ENCODE data around the gene ATP8B4. TPM values are rescaled to one million over a fixed set of nuclear protein-coding genes. Genes with fewer than 3 reads are reported as not detected.

ATP8B4 gene
- total RNA-seq, 1 donor from 2014 or later, result 9.8 TPM

DNA sequence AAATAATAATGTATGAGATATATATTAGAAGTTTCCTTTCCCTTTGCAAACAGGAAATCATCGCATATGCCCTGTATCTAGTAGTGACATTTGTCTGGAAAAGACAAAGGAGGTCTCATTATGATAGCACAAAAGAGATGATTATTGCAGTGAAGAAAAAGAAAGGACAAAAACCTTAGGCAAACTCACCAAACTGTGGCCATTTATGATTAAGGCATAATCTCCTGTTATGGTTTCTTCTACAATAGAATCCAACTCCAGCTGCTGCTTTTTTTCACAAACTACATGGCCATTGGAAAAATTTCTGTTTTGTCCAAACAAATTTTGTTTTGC, 218.2 kb downstream of the ATP8B4 start:
- H3K4me1 ChIP-seq, result peaks cover 47% of the 10 kb centered on the region
- TF ChIP-seq, protein P1, sequence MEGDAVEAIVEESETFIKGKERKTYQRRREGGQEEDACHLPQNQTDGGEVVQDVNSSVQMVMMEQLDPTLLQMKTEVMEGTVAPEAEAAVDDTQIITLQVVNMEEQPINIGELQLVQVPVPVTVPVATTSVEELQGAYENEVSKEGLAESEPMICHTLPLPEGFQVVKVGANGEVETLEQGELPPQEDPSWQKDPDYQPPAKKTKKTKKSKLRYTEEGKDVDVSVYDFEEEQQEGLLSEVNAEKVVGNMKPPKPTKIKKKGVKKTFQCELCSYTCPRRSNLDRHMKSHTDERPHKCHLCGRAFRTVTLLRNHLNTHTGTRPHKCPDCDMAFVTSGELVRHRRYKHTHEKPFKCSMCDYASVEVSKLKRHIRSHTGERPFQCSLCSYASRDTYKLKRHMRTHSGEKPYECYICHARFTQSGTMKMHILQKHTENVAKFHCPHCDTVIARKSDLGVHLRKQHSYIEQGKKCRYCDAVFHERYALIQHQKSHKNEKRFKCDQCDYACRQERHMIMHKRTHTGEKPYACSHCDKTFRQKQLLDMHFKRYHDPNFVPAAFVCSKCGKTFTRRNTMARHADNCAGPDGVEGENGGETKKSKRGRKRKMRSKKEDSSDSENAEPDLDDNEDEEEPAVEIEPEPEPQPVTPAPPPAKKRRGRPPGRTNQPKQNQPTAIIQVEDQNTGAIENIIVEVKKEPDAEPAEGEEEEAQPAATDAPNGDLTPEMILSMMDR (IDR thresholded peaks at IDR 0.05), result no peak
- no peak for TF ChIP-seq POLR2AphosphoS5 (IDR thresholded peaks at IDR 0.05; ENCODE audit: insufficient read depth in 1 of 2, low read depth in 1 of 2)
- no peak for TF ChIP-seq POLR2A (IDR thresholded peaks at IDR 0.05)
- H3K27me3 ChIP-seq, result no peaks in the 10 kb centered on the region
- peak overlapping the region; percentile 82 for H3K27ac ChIP-seq
- H3K9me3 ChIP-seq, result no peaks in the 10 kb centered on the region
- intact Hi-C loops (cut with DNase I), result loop anchor here (10.0 kb wide), 1 partner anchor 154 kb away; no protein-coding TSS in a partner anchor
- H3K36me3 ChIP-seq, result no peaks in the 10 kb centered on the region
- no peak overlapping the region for H3K4me3 ChIP-seq
- no peak for DNase-seq (ENCODE audit: extremely low spot score in 2 of 2)

DNA sequence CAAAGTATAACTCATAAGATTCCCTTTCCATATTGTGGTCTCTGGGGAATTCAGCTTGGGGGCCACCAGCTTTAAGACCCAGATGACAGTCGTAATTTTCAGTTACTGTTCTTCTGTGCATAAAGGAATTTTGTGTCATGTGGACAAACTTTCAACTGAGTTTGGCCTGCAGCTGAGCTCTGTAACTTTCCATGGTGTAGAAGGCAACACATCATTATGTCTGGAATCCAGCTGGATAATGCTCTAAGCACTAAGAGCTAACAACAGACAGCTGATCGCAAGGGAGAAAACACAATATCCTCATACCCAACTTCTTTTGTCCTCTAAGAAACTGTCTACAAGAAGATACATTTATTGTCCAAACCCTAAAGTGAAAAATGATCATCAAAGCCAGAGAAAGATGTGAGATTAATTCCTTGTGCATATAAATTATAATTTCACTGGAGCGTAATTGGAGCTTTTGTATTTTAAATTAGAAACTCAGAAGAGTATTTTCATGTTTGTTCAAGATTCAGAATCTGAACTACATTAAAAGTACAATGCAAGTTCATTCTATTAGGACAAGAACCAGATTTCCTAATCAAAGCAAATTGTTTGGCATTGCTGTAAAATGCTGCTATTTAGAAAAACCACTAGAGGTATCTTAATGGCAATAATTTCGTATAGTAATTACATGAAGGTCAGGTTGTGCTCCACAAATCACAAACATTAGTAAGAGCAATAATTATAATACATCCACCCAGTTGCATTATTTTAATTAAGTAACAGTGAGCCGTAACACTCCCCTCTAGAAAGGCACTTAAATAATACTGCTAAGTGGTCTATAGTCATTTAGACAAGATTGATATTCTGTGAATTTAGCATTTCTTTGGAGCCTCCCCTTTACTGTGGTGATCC, 218.8 kb downstream of the ATP8B4 start:
- no peaks in the 10 kb centered on the region for H3K9me3 ChIP-seq
- H3K27me3 ChIP-seq, result no peaks in the 10 kb centered on the region
- TF ChIP-seq POLR2A (IDR thresholded peaks at IDR 0.05), result no peak
- TF ChIP-seq POLR2AphosphoS5 (IDR thresholded peaks at IDR 0.05; ENCODE audit: insufficient read depth in 1 of 2, low read depth in 1 of 2), result no peak
- TF ChIP-seq, protein P1 (IDR thresholded peaks at IDR 0.05), result no peak
- no peak overlapping the region for H3K4me3 ChIP-seq
- intact Hi-C loops (cut with DNase I), result loop anchor here (10.0 kb wide), 1 partner anchor 155 kb away; no protein-coding TSS in a partner anchor
- H3K36me3 ChIP-seq, result no peaks in the 10 kb centered on the region
- peaks cover 47% of the 10 kb centered on the region for H3K4me1 ChIP-seq
- no peak for DNase-seq (ENCODE audit: extremely low spot score in 2 of 2)
- H3K27ac ChIP-seq, result peak overlapping the region; percentile 82

DNA sequence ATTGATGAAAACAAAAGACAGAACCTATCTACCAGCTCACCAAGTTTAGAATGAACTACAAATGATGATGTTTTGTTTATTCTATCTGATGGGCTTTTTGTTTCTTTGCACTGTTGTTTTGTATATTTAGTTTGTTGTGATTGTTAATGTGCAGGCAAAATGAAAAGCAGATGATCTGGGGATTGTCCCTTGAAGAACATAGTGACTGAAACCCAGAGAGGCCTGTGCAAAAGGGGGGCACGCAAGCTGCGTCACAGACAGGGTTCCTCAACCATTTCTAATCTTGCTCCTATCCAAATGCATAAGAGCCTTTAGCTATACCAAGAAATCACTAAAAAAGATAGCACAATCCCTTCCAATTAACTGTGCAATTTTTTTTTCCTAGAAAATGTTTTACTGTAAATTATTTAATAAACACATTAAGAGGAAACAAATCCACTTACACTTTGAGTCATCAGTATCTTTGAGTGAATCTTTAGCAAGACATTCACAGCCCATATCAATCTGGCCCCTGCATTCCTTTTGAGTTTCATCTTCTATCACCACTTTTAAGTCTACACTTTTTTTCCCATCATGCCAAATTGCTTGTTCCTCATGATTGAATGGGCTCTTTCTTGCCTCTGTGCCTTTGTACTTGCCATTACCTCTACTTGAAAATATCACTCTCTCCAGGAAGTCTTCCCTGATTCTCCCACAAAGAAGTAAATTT, 220.3 kb downstream of the ATP8B4 start:
- DNase-seq (ENCODE audit: extremely low spot score in 2 of 2), result no peak
- TF ChIP-seq, protein P1 (IDR thresholded peaks at IDR 0.05), result no peak
- TF ChIP-seq POLR2AphosphoS5 (IDR thresholded peaks at IDR 0.05; ENCODE audit: insufficient read depth in 1 of 2, low read depth in 1 of 2) (no peak), POLR2A (IDR thresholded peaks at IDR 0.05) (no peak)
- Histone ChIP-seq H3K4me1 (peaks cover 44% of the 10 kb centered on the region), H3K4me3 (no peak overlapping the region), H3K27ac (peak overlapping the region; percentile 82), H3K36me3 (no peaks in the 10 kb centered on the region), H3K9me3 (no peaks in the 10 kb centered on the region), H3K27me3 (no peaks in the 10 kb centered on the region)
- intact Hi-C loops (cut with DNase I), result no loop called here

- Histone ChIP-seq H3K9me3 (no peaks in the 10 kb centered on the region), H3K27me3 (no peaks in the 10 kb centered on the region), H3K4me1 (peaks cover 39% of the 10 kb centered on the region), H3K27ac (peak overlapping the region; percentile 82), H3K4me3 (no peak overlapping the region), H3K36me3 (no peaks in the 10 kb centered on the region)
- TF ChIP-seq, protein P1 (IDR thresholded peaks at IDR 0.05), result no peak
- no peak for TF ChIP-seq POLR2AphosphoS5 (IDR thresholded peaks at IDR 0.05; ENCODE audit: insufficient read depth in 1 of 2, low read depth in 1 of 2)
- intact Hi-C loops (cut with DNase I), result no loop called here
- no peak for DNase-seq (ENCODE audit: extremely low spot score in 2 of 2)
These were observed 220.9 kb downstream of the ATP8B4 start for GRCh38 chr15:49898097-49898496.
